KBM-7 (cell line): ENCODE data around the gene MRPL17.
"Not testable (repeated sequence)": the region's sequence is repeated elsewhere in the genome, so short reads cannot be mapped to it uniquely, and the experiment has no call there.

Experiments
- DNase-seq: peaks from one replicate; pipeline ENCODE4 v3.0.0-alpha.2; 2015
- in situ Hi-C: fragments of 300-500 bp; cut with MboI; formaldehyde crosslinking; loops from 2 replicates; pipeline ENCODE4 v1.14.3; 2020; ENCODE audit warnings: low sequenced_read_pairs, low pct_unique_long_range_greater_than_20kb, mixed read lengths

The MRPL17 gene

GRCh38 chr11:6682936-6683861 lies at the start of gene MRPL17:
TSS of gene MRPL17 (minus strand) at chr11:6683340. CDS start at chr11:6683296, 44 bp downstream.
- DNase-seq = peak; percentile 99
- in situ Hi-C loops = no loop called here

DNA sequence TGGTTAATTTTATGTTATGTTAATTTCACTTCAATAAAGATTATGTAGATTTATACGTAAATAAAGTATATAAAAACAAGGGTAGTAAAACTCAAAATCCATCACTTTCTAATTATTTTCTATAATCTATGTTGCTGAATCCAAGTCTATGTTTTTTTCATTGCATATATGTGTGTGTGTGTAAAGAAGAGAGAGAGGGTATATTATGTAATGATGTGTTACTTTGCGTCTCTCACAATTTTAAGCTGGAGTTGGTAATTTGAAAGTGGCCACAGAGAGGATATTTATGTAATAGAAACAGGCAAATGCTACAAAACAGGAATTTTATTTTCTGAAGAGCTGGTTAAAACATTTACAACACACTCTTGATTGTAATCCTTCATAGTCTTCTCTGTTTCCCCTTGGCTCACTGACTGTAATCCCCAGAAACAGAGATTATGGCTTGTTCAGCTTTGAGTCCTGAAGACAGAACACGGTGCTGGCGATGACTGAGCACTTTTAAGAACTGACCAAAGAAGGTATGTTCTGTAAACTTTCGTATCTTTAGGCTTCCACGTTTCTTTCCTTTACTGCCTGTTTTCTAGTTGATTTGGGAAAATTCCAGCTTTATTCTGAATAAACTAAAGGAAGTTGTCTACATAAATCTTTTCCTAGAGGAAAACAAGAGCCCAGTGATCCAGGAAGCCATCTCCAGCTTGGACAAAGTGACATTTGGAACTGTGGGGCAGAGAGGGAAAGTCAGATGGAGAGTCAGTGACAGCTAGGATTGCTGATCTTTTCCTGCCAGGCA lies 45.0 kb upstream of the MRPL17 start:
- in situ Hi-C loops = no loop called here
- no peak for DNase-seq

DNA sequence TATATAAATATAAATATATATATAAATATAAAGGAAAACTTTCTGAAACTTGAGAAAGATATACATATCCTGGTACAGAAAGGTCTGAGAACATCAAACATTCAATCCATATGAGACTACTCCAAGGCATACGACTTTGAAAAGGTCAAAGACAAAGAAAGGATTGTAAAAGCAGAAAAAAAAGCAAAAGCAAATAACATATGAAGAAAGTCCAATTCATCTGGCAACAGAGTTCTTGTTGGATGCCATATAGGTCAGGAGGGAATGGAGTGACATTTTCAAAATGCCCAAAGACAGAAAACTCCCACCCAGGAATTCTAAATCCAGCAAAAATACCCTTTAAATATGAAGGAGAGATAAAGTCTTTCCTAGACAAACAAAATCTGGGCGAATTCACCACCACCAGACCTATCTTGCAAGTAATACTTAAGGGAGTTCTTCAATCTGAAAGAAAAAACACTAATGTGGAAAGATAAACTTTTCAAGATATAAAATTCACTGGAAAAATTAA lies 42.3 kb upstream of the MRPL17 start:
- in situ Hi-C loops = no loop called here
- DNase-seq = no peak

GRCh38 chr11:6724013-6724412 lies 40.9 kb upstream of the MRPL17 start:
- in situ Hi-C loops = no loop called here
- no peak for DNase-seq

- DNase-seq = peak; percentile 50
- in situ Hi-C loops = no loop called here
Measured at GRCh38 chr11:6721343-6721742, 38.2 kb upstream of the MRPL17 start.

DNA sequence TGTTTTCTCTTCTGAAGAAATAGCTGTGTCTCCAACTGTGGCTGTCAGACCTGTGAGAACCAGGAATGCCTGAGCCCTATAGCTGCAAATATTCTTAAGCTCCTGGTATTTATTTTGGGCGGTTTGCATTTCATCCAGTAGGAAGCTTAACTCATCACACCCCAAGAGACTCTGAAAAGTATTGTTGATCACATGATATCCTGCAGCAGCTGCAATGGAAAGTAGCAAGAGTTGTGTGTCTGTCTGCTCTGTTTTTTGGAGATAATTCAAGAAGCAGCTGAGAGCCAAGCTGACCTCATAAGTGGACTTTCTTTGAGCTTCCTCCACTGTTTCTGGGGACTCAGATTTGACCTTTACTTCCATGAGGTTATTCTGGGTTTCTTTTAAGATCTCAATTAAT lies 36.4 kb upstream of the MRPL17 start:
- in situ Hi-C loops = no loop called here
- no peak for DNase-seq

DNA sequence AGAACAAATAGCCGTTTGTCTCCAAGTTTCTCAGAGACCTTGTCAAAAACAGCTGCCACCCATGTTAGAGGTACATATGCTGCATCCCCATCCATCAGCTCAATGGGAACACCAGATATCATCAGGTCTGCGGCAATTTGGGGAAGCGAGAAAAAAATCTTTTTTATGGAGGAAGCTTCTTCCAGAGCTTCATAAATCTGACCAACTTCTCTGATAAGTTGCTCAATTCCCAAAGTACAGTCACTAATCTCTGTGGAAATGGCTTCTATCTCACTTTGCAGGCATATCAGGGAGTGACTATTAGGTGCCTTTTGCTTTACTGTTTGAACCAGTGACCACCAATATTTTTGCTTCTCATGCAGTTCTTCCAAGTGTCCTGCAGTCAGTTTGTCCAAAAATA lies 34.3 kb upstream of the MRPL17 start:
- in situ Hi-C loops = no loop called here
- no peak for DNase-seq

GRCh38 chr11:6711552-6711951 lies 28.4 kb upstream of the MRPL17 start:
- in situ Hi-C loops = not testable (repeated sequence)
- peak; percentile 71 for DNase-seq

- in situ Hi-C loops = no loop called here
Measured at GRCh38 chr11:6708876-6709275, 25.7 kb upstream of the MRPL17 start.

GRCh38 chr11:6705905-6706535 lies 22.9 kb upstream of the MRPL17 start:
- DNase-seq = peak; percentile 67
- in situ Hi-C loops = no loop called here

More at GRCh38 chr11:6708876-6709275, 25.7 kb upstream of the MRPL17 start:
- no peak for DNase-seq

DNA sequence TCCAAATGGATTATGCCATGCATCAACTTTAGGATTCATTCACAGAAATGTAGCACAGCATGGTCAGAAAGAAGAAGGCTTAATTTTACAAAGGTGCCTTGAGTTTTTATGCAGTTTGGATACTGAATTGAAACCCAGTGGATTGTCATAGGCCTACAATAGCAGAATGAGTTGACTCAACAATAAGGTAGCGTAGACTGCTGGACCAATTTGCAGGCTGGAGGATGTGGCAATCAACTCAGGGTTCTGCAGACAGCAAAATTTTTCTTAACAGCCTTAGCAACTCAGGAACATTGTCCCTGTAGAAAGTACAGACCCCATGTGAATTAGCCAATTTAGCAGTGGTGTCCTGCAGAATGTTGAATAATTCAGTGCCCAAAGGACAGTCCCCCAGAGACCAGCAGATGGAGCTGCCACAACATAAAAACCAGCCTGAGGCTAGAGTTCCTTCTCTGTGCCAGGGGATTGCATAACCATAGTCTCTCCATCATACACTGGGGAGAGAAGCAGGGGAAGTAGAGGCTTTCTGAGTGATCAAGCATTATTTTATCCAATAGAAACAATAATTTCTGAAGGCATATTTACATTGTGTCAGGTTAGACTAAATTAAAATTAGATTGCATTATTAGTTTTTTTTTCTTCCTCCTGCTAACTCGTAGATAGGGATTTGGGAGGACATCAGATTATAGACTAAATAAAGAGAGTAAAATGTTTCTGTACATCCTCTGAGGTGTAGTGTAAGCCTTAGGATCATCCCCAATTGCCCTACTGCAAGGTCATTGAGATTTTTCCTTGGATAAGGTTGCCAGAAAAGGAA lies 20.3 kb upstream of the MRPL17 start:
- DNase-seq = peak; percentile 84
- in situ Hi-C loops = no loop called here

GRCh38 chr11:6701955-6702354 lies 18.8 kb upstream of the MRPL17 start:
- DNase-seq, in situ Hi-C loops: not testable (repeated sequence)

GRCh38 chr11:6695377-6695776 lies 12.2 kb upstream of the MRPL17 start:
- in situ Hi-C loops = no loop called here
- DNase-seq = no peak

GRCh38 chr11:6694229-6694535 lies 11.0 kb upstream of the MRPL17 start:
- in situ Hi-C loops = no loop called here
- DNase-seq = no peak

GRCh38 chr11:6693342-6694228 lies 10.4 kb upstream of the MRPL17 start:
- DNase-seq = no peak
- in situ Hi-C loops = no loop called here

DNA sequence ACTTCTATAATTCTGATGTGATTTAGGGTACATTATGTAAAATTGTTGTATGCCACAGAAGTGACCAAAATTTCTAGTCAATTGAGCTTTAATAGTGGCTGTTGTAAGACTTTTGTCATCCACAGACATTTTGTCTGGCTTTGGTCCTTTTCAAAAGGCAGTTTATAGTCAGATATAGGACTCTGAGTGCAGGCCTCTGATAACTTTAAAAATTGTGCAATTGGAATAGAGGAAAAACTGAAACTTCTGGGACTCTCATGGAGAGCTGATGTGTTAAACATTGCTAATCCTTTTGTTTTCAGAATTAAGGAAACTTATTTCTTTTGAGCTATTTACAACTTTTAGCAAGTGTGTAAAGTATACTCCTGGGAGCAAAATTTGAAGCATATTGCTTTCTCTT lies 9.0 kb upstream of the MRPL17 start:
- DNase-seq = no peak
- in situ Hi-C loops = no loop called here

GRCh38 chr11:6690431-6691132 lies 7.4 kb upstream of the MRPL17 start:
- in situ Hi-C loops, DNase-seq: not testable (repeated sequence)
